ENCODE data around the gene TBX2.
"Not testable (repeated sequence)": the region's sequence is repeated elsewhere in the genome, so short reads cannot be mapped to it uniquely, and the experiment has no call there.

The TBX2 gene

GRCh38 chr17:61415374-61416210 lies 15.9 kb downstream of the TBX2 start:
- no peak for DNase-seq

GRCh38 chr17:61416211-61416539 lies 16.5 kb downstream of the TBX2 start:
- DNase-seq, result no peak

GRCh38 chr17:61416540-61417363 lies 17.1 kb downstream of the TBX2 start:
- peak; percentile 46 to 66 for DNase-seq

- DNase-seq, result no peak
Observed at GRCh38 chr17:61418449-61418848, 18.8 kb downstream of the TBX2 start.

GRCh38 chr17:61419496-61420046 lies 19.9 kb downstream of the TBX2 start:
- no peak for DNase-seq

GRCh38 chr17:61420052-61420451 lies 20.4 kb downstream of the TBX2 start:
- no peak for DNase-seq

GRCh38 chr17:61420745-61421398 lies 21.2 kb downstream of the TBX2 start:
- DNase-seq, result no peak

GRCh38 chr17:61421460-61421859 lies 21.8 kb downstream of the TBX2 start:
- no peak for DNase-seq

GRCh38 chr17:61422116-61422799 lies 22.6 kb downstream of the TBX2 start:
- no peak for DNase-seq

GRCh38 chr17:61422869-61423268 lies 23.2 kb downstream of the TBX2 start:
- DNase-seq, result no peak

- no peak for DNase-seq
Observed at GRCh38 chr17:61423967-61424649, 24.5 kb downstream of the TBX2 start.

GRCh38 chr17:61425682-61426481 lies 26.2 kb downstream of the TBX2 start:
- no peak for DNase-seq

- DNase-seq, result no peak
Observed at GRCh38 chr17:61426482-61427304, 27.1 kb downstream of the TBX2 start.

- no peak for DNase-seq
Observed at GRCh38 chr17:61427567-61427966, 27.9 kb downstream of the TBX2 start.

- no peak for DNase-seq
Observed at GRCh38 chr17:61429274-61429673, 29.6 kb downstream of the TBX2 start.

- DNase-seq, result not testable (repeated sequence)
Observed at GRCh38 chr17:61429831-61430230, 30.2 kb downstream of the TBX2 start.

- no peak for DNase-seq
Observed at GRCh38 chr17:61431594-61432311, 32.1 kb downstream of the TBX2 start.

- DNase-seq, result no peak
Observed at GRCh38 chr17:61436273-61436672, 36.6 kb downstream of the TBX2 start.

- no peak for DNase-seq
Observed at GRCh38 chr17:61436995-61437704, 37.5 kb downstream of the TBX2 start.

Measured in bone marrow (tissue), 2 donors.